Prostate gland (tissue), 2 donors: ENCODE data around the gene RAP1GAP. TPM values are rescaled to one million over a fixed set of nuclear protein-coding genes. Genes with fewer than 3 reads are reported as not detected.

Source experiments
- DNase-seq: peaks from one replicate; pipeline ENCODE4 v3.0.0-alpha.2; 2019; ENCODE audit warnings: low spot score
- H3K27ac ChIP-seq, 2 donors: fragments of 200-600 bp; sonication (generic); 2 replicates each; pipeline ENCODE4 v1.5.1; 2017 to 2019
- H3K27me3 ChIP-seq: fragments of 200-600 bp; sonication (generic); replicated peaks from 2 replicates; pipeline ENCODE4 v1.5.1; 2019; ENCODE audit not compliant: insufficient read depth
- H3K36me3 ChIP-seq, 2 donors: fragments of 200-600 bp; sonication (generic); 1 replicate in 1 of 2; 2 replicates in 1 of 2; pipeline versions ENCODE4 v1.5.1 to v1.8.1; 2017 to 2019
- H3K4me1 ChIP-seq: fragments of 200-600 bp; sonication (generic); replicated peaks from 2 replicates; pipeline ENCODE4 v1.5.1; 2019
- H3K4me3 ChIP-seq, 2 donors: fragments of 200-600 bp; sonication (generic); 2 replicates each; pipeline ENCODE4 v1.5.1; 2017 to 2019
- H3K9me3 ChIP-seq: fragments of 200-600 bp; sonication (generic); 2 replicates; pipeline ENCODE4 v1.5.1; 2017
- POLR2A ChIP-seq: fragments of 450-650 bp; IDR thresholded peaks from one replicate; pipeline ENCODE4 v1.6.1; 2016; ENCODE audit warnings: antibody characterized with exemption, mild to moderate bottlenecking
- POLR2AphosphoS5 ChIP-seq: sonication (generic); formaldehyde crosslinking; IDR thresholded peaks from one replicate; pipeline ENCODE4 v1.6.1; 2017; ENCODE audit warnings: antibody characterized with exemption
- WGBS: methylation state at CpG from one replicate; pipeline ENCODE4 v1.1.5; 2018; 5-methylcytosine and 5-hydroxymethylcytosine counted together
- intact Hi-C: fragments of 100-400 bp; cut with DNase I; formaldehyde crosslinking; loops from one replicate; pipeline ENCODE4 v1.14.2; 2022
- total RNA-seq, 2 donors: library from RNA; depleted of rRNA; stranded (reverse); fragments of >200 nt; gene quantifications; one replicate each; pipeline ENCODE4 v1.1.0, GENCODE V29; 2016
- TF ChIP-seq, protein P1 (sequence below), 4 experiments: fragments of 200-600 bp in 2 of 4; fragments of 450-650 bp in 2 of 4; sonication (generic) in 2 of 4; IDR thresholded peaks; 1 replicate in 3 of 4; 2 replicates in 1 of 4; pipeline ENCODE4 v1.5.1; 2016 to 2019; ENCODE audit warnings: antibody characterized with exemption in 4 of 4, mild to moderate bottlenecking in 2 of 4, moderate library complexity in 2 of 4

Gene RAP1GAP
- total RNA-seq, 2 donors from 2014 or later, result 22.9 to 36.1 TPM

DNA sequence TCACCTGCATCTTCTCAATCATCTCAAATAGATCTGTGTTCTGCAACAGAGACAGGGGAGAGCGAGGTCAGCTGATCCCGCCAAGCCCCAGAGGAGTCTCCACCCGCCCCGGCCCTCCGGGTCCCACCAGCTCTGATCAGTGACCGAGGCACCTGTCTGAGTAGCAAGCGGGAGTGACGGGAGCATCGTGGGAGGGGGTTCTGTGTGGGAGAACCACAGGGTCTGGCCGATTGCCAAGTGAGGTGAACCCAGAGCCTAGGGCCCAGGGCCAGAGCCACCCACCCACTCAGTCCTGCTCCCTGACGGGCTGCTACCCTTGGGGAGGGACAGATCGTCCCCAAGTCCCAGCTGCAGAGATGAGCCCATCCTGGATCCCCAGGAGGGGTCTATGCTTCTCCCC is 49.1 kb downstream of the RAP1GAP start:
- TF ChIP-seq POLR2A, result no peak
- TF ChIP-seq POLR2AphosphoS5, result no peak
- TF ChIP-seq, protein P1, sequence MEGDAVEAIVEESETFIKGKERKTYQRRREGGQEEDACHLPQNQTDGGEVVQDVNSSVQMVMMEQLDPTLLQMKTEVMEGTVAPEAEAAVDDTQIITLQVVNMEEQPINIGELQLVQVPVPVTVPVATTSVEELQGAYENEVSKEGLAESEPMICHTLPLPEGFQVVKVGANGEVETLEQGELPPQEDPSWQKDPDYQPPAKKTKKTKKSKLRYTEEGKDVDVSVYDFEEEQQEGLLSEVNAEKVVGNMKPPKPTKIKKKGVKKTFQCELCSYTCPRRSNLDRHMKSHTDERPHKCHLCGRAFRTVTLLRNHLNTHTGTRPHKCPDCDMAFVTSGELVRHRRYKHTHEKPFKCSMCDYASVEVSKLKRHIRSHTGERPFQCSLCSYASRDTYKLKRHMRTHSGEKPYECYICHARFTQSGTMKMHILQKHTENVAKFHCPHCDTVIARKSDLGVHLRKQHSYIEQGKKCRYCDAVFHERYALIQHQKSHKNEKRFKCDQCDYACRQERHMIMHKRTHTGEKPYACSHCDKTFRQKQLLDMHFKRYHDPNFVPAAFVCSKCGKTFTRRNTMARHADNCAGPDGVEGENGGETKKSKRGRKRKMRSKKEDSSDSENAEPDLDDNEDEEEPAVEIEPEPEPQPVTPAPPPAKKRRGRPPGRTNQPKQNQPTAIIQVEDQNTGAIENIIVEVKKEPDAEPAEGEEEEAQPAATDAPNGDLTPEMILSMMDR (IDR thresholded peaks at IDR 0.05), result no peak
- Histone ChIP-seq H3K4me1 (peaks cover 26% of the 10 kb centered on the region), H3K27ac (no peak overlapping the region), H3K36me3 (no peaks in the 10 kb centered on the region), H3K27me3 (no peaks in the 10 kb centered on the region), H3K9me3 (no peaks in the 10 kb centered on the region), H3K4me3 (peak overlapping the region in 1 of 2 donors; percentile 54)
- intact Hi-C loops, result no loop called here
- DNase-seq, result no peak
- WGBS, result 63% methylated on average over 10 of the region's 12 CpGs

DNA sequence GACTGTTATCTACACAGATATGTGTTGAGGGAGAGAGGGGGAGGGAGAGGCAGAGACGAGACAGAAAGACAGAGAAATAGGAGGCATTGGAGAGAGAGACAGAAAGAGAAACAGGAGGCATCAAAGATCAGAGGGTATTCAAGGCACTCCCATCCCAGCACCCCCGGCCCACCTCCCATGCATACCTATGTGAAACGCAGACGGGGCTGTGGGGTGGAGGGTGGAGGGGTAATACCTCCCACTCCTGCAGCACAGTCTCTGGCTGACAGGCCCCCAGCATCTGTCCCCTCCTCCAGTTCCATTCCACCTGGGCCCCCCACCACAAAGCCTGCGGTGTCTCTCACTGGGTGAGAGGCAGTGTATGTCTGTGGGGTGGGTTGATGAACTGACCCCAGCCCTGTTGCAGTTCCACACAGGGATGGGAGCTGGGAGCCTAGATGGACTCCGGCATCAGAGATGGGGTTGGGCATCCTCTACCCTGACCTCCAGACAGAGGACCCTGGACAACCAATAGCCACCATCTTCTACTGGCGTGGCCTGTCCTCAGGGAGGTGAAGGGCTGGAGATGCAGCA is 49.7 kb downstream of the RAP1GAP start:
- Histone ChIP-seq H3K36me3 (no peaks in the 10 kb centered on the region), H3K9me3 (no peaks in the 10 kb centered on the region), H3K4me3 (no peak overlapping the region), H3K4me1 (peaks cover 20% of the 10 kb centered on the region), H3K27me3 (no peaks in the 10 kb centered on the region), H3K27ac (no peak overlapping the region)
- DNase-seq, result no peak
- intact Hi-C loops, result no loop called here
- 66% methylated on average over 7 of the region's 7 CpGs for WGBS
- TF ChIP-seq POLR2AphosphoS5 (no peak), POLR2A (no peak)
- TF ChIP-seq, protein P1 (IDR thresholded peaks at IDR 0.05), result no peak

DNA sequence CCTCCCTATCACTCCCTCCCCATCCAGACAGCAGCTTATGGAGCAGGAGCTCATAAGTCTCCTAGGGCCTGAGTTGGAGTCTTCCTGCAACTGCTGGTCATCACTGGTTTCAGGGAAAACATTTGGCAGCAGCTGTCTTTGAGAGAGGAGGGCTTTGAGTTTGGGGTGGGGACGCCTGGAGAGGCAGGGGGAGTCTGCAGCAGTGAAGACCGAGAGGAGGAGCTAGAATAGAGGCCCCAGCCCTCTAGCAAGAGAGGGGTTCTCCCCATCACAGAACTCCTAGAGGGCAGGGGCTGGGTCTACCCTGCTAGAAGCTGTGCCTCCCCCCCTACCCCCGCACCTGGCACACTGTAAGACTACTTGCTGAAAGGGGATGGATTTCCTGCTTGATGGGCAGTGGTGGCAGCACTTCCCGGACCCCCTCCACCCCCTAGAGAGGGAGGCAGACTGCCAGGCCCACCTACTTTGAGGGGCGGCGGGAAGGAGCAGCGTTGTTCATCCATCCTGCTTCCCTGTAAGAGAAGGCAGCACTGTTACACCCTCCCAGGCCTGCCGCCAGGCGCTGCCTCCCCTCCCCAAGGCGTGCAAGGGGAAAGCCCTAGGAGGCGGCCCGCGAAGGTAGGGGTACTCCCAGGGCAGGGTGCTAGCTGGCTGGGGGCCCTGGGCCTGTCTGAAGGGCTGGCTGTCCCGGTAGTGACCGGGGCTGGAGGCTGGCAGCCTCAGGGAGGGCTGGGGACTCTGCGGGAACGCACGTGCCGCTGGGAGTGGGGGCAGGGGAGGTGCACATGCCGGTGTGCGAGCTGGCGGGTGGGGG is 50.4 kb downstream of the RAP1GAP start:
- TF ChIP-seq, protein P1 (IDR thresholded peaks at IDR 0.05), result no peak
- TF ChIP-seq POLR2A (no peak), POLR2AphosphoS5 (no peak)
- DNase-seq, result no peak
- Histone ChIP-seq H3K4me1 (peaks cover 18% of the 10 kb centered on the region), H3K4me3 (no peak overlapping the region), H3K36me3 (no peaks in the 10 kb centered on the region), H3K9me3 (no peaks in the 10 kb centered on the region), H3K27me3 (no peaks in the 10 kb centered on the region), H3K27ac (no peak overlapping the region)
- 32% methylated on average over 21 of the region's 22 CpGs for WGBS
- intact Hi-C loops, result no loop called here

DNA sequence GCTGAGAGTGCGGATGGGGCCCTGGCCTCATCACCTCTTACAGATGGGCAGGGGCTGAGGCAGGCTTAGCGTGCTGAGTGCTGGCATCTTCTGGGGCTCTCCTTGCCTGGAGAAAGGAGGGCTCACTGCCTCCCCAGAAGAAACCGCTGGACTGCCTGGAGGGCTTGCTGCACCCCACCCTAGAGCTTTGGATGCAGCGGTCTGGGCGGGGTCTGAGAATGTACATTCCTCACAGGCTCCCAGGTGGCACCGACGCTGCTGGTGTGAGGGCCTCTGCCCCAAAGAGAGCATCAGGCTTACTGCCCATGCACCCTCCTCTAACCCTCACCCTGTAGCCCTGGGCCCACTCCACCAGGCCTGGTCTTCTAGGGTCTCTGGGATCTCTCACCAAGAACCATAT is 51.1 kb downstream of the RAP1GAP start:
- peaks cover 12% of the 10 kb centered on the region for H3K4me1 ChIP-seq
- intact Hi-C loops, result no loop called here
- no peaks in the 10 kb centered on the region for H3K9me3 ChIP-seq
- no peaks in the 10 kb centered on the region for H3K27me3 ChIP-seq
- H3K36me3 ChIP-seq, result no peaks in the 10 kb centered on the region
- H3K4me3 ChIP-seq, result no peak overlapping the region
- WGBS, result 88% methylated on average over 7 of the region's 7 CpGs
- no peak for DNase-seq
- no peak overlapping the region for H3K27ac ChIP-seq
- TF ChIP-seq POLR2A (no peak), POLR2AphosphoS5 (no peak)
- TF ChIP-seq, protein P1 (IDR thresholded peaks at IDR 0.05), result no peak
